GDM1 (cell line): ENCODE measurements around the gene CALML4.
"Not testable (repeated sequence)": the region's sequence is repeated elsewhere in the genome, so short reads cannot be mapped to it uniquely, and the experiment has no call there.

Experiments
- DNase-seq: peaks from one replicate; lab custom pipeline; 2025; lab: John Stamatoyannopoulos, UW

Gene CALML4

DNA sequence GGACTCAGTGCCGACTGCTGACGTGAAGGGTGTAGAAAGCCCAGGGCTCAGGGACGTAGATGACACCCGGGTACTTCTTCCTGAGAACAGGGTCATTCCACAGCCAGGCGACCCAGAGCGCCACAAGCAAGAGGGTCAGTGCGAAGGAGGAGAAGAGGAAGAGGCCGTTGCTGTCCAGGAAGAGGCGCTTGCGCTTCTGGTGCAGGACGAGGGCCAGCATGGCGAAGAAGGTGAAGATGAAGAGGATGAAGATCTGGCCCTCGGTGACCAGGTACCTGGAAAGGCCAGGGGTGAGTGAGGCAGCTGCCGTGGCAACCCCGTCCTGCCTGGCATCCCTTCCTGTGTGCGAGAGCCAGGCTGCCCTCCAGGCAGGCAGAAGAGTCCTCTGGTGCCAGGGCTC, 3.0 kb upstream of the CALML4 start:
- no peak for DNase-seq

DNA sequence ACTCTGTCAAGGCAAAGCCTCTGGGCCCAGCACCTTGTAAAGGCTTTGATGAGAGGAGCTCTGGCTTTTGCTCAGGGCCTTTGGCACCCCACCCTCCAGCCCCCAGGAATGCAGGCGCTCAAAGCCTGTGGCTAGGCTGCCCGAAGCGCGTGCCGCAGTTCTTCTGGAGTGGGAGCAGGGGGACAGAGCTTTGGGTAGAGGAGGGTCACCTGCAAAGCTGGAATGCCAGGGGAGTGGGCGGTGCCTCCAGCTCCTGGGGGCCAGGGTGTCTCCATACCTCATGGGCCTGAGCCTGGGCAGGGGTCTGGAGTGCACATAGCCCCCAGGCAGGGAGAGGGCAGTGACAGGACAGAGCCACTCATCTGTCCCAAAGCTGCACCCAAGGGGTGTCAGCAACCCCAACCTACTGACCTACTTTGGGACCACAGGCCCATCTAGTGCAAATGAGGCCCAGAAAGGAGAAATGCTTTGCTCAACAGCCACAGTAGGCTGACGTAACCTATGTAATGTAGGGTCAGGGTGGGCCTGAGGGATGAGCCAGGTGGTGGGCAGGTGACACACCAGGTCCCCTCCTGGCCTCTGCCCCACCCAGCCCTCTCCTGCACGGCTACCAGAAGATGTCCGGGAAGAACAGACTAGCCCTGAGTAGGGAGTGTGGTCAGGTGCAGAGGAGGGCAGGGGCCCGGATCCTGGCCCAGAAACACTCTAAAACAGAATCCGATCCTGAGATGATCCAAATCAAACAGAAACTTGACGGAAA, 2.2 kb upstream of the CALML4 start:
- DNase-seq, result no peak

- DNase-seq, result no peak
Measured at GRCh38 chr15:68206711-68207151, 1.6 kb upstream of the CALML4 start.

GRCh38 chr15:68205954-68206539, 915 bp upstream of the CALML4 start:
- DNase-seq, result peak; percentile 76

- no peak for DNase-seq
Measured at GRCh38 chr15:68205558-68205944, 419 bp upstream of the CALML4 start.

DNA sequence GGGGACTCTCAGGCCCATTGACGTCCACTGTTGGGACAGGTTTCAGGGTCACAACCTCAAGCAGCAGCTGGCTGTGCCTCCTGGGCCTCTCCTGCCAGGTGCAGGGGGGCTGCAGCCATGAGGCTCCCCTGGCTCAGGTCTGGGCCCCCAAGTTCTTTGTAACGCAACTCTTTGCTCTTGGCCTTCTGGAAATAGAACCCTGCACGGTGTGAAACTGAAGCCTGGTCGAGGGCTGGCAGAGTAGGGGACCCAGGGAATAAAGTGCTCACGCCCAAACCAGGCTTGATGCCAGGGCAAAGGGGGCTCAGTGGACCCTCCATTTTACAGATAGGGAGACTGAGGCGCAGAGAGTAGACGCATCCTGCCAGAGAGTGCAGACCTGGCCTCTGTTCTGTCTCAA, 771 bp downstream of the CALML4 start:
- no peak for DNase-seq

GRCh38 chr15:68203956-68204355, 1.2 kb downstream of the CALML4 start:
- no peak for DNase-seq

DNA sequence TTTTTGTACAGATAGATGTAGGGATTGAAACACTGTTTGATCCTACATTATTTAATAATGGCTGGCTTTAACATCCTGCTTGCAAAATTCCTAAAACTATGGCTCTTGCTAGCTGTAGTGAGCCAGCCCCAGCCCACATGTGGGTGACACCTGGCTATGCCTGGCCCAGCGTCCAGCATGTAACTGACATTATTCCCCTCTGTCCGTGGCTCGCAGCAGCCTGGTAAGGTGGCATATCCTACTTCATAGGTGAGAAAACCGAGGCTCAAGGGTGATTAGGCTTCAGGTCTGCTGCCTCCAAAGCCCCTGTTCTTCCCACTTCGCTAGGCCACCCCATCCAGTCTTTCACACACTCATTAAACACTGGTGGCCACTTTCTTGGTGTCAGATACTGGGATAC, 1.6 kb downstream of the CALML4 start:
- no peak for DNase-seq

- not testable (repeated sequence) for DNase-seq
Measured at GRCh38 chr15:68202994-68203393, 2.1 kb downstream of the CALML4 start.

- DNase-seq, result no peak
Measured at GRCh38 chr15:68201879-68202261, 3.3 kb downstream of the CALML4 start.

DNA sequence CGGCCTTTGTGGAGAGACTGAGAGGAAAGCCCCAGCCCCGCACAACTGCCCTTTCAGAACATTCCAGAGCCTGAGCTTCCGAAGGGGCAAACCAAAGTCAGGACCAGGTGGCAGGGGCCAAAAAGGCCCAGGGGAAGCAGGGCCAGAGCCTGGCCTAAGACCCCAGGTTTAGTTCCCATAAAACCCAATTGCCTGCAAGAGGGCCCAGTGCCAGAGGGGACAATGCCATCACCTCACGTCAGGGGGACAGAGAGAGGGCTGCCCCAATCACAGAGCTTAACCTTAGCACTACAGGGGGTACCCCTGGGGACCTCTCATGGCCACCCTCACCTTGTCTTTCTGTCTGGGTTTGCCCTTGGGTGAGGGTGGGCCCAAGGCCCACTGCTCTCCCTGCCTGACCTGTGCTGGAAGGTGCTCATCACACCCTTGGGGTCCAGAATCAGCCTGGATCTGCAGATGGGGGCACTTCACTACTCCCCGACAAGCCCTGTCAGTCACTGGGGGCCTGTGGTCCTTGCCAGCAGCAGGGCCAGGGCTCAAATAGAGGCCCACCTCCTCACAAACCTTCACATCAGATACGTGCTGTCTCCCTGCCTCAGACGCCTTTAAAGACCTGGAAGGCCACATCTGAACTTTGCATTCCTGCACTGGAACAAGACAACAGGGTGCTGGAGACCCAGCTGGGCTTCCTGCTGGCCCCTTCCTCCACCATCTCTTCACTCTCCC, 3.8 kb downstream of the CALML4 start:
- no peak for DNase-seq

DNA sequence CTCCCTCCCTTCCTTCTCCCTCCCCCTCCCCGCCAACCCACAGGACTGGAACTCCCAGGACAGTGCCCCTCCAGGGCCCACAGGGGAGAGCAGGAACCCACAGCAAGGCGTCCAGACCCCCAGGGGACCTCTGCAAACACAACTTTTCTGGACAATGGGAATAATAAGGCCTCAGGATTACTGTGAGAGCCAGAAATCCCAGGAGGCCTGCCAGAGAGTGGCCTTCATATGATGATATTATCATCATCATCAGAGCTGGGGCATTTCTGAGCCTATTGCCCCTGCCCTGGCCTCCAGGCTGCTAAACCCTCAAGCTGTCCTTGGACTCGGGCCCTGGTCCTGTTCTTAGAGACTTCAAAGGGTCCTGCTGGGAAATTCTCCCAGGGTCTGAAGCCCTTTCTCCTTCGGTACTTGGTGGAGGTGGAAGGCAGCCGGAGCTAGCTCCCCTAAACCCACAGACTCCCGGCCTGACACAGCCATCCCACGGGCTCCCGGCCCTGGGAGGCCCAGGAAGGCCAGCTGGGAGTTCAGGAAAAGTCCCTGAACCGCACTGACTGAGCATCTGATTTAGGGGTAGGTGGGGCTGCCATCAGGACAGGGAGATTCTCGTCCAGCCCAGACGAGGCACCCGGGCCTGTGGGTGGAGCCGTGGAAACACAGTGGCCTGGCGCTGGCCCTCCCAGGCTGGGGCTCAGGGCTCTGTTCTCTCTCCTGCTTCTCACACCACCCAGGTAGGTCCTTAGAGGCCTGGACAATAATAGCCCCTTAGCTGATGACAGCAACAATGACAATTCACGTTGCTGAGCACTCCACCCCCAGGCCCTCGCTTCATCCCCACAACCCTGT, 4.9 kb downstream of the CALML4 start:
- no peak for DNase-seq

- DNase-seq, result no peak
Measured at GRCh38 chr15:68199340-68199739, 5.8 kb downstream of the CALML4 start.

DNA sequence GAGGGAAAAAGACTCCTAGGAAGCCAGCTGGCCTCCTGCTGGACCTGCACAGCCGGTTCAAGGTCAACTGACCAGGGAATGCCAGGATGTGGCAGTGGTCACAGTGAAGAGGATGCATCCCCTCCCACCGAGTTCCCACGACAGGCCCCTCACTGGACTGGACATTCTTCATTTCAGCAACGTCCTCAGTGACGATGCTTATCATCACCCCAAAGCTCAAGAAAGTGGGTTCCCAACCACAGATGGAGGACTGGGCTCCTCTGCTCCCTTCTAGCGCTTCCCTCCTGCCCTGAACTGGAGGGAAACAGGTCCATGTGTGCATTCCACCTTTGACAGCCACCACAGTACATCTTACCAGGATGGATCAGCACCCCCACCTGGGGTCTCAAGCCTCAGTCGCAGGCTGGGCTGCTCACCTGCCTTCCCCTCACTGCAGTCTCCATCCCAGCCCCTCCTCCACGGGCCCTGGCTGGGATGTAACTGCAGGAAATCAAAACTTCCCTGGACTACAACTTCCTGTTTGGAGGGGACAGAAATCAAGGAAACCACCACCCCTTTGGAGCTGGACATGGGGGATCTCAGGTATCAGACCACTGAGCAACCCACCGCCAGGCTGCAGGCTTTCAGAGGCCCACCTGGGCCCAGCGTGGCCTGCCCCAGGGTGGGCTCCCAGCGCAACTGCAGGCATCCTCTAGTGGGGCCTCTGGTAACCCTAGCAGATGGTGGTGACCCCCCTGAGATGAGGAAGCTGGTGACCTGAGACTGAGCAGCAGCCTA, 7.3 kb downstream of the CALML4 start:
- DNase-seq, result no peak

DNA sequence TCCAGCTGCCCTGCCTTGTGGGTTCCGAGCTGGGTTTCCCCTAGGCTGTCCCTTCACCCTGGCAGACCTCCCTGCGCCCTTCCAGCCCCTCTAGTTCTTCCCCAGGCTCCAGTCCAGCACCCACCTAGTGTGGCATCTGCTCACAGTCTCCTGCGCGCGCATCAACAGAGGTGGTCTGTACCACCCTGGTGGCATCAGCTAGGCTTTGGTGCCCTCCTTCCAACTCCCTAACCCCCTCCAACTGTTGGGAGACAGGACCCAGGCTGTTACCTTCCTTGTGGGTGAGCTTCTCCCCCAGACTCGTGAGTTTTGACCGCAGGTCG, 8.0 kb downstream of the CALML4 start:
- DNase-seq, result no peak

DNA sequence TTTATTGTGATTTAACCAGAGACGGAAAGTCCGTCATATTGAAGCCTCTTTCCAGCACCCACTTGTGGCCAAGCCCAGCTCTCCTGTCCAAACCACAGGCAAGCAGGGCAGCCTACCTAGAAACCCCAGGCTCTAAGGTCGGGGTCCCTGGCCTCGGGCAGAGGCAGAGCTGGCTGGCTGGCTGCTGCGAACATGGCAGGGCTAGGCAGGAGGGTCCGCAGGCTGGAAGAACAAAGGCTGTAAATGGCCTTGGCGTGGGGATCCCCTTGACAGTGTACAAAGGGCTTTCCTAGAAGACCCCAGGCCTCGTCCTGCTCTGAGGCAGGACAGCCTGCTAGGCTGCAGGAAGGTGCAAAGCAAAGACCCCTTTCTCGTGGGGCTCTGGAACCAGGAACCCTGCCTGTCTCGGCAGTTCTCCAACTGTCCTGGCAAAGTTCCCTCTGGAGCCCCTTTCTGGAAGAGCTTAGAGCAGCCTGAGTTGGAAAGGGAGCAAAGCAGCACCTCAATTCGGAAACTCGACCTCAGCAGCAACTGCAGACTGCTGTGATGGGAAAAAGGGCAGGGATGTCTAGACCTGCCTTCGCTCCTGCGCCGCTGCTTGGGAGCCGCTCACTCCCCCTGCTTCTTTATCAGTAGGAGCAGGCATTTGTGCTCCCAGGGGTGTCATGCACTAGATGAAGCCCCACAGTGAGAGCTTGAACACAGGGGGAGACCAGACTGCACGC, 8.5 kb downstream of the CALML4 start:
- no peak for DNase-seq

- no peak for DNase-seq
Measured at GRCh38 chr15:68195336-68196112, 9.6 kb downstream of the CALML4 start.

GRCh38 chr15:68192804-68193486, 12.2 kb downstream of the CALML4 start:
- no peak for DNase-seq

- DNase-seq, result no peak
Measured at GRCh38 chr15:68192117-68192516, 13.0 kb downstream of the CALML4 start.

DNA sequence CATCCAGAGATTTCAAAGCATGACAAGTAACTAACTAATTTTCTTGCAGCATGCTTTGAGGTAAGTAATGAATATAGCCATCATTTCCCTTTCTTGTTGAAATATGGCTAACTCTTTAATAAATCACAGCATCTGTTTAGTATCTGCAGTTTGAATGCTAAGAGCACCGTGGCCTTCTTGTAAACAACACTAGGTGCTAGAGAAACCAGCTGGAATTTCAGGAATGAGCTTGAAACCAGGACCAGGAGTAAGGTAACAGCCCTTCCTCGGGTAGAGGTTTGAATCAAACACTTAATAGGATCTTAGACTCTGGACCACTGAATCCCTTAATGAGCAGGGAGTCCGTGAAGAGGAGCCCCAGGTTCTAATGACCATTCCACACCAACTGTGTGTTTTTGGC, 13.6 kb downstream of the CALML4 start:
- DNase-seq, result no peak
